BE2C (cell line): ENCODE results near the gene TICAM2.

ENCODE experiments used
- DNase-seq: peaks from one replicate; pipeline ENCODE4 v3.0.0-alpha.2; 2020
- H3K27me3 ChIP-seq: fragments of 250-450 bp; sonication (Bioruptor Pico); 2 replicates; pipeline ENCODE4 v1.5.1; 2020; ENCODE audit warnings: mild to moderate bottlenecking
- H3K36me3 ChIP-seq: fragments of 250-450 bp; sonication (Bioruptor Pico); 2 replicates; pipeline ENCODE4 v1.5.1; 2020; ENCODE audit warnings: mild to moderate bottlenecking
- H3K4me1 ChIP-seq: fragments of 250-450 bp; sonication (Bioruptor Pico); 2 replicates; pipeline ENCODE4 v1.5.1; 2020
- H3K4me3 ChIP-seq: 2 replicates; pipeline ENCODE4 v1.5.1; 2011; ENCODE audit warnings: low read depth, low read length
- H3K9me3 ChIP-seq: fragments of 250-450 bp; sonication (Bioruptor Pico); 2 replicates; pipeline ENCODE4 v1.5.1; 2020
- CTCF ChIP-seq: IDR thresholded peaks from 2 replicates; pipeline ENCODE4 v1.5.1; 2012; ENCODE audit warnings: mild to moderate bottlenecking, low read depth, low read length

TICAM2 gene

GRCh38 chr5:115588640-115589039 lies 13.6 kb downstream of the TICAM2 start:
- no peaks in the 10 kb centered on the region for H3K4me1 ChIP-seq
- no peak overlapping the region for H3K4me3 ChIP-seq
- DNase-seq = no peak
- TF ChIP-seq CTCF = no peak
- H3K36me3 ChIP-seq = no peaks in the 10 kb centered on the region
- H3K27me3 ChIP-seq = no peaks in the 10 kb centered on the region
- no peaks in the 10 kb centered on the region for H3K9me3 ChIP-seq

- DNase-seq = no peak
- no peaks in the 10 kb centered on the region for H3K36me3 ChIP-seq
- H3K4me1 ChIP-seq = no peaks in the 10 kb centered on the region; the same call in 1 of the 2 replicates
- H3K27me3 ChIP-seq = no peaks in the 10 kb centered on the region
- H3K4me3 ChIP-seq = no peak overlapping the region
- no peaks in the 10 kb centered on the region for H3K9me3 ChIP-seq
- peak; percentile 53 for TF ChIP-seq CTCF
Observed at GRCh38 chr5:115586525-115587146, 15.6 kb downstream of the TICAM2 start.

- no peak overlapping the region for H3K4me3 ChIP-seq
- H3K4me1 ChIP-seq = no peaks in the 10 kb centered on the region; the same call in 1 of the 2 replicates
- H3K36me3 ChIP-seq = no peaks in the 10 kb centered on the region
- TF ChIP-seq CTCF = no peak
- DNase-seq = no peak
- no peaks in the 10 kb centered on the region for H3K9me3 ChIP-seq
- H3K27me3 ChIP-seq = no peaks in the 10 kb centered on the region
Observed at GRCh38 chr5:115585265-115585664, 17.0 kb downstream of the TICAM2 start.

GRCh38 chr5:115584501-115584900 lies 17.8 kb downstream of the TICAM2 start:
- Histone ChIP-seq H3K4me1 (no peaks in the 10 kb centered on the region; the same call in 1 of the 2 replicates), H3K27me3 (no peaks in the 10 kb centered on the region), H3K36me3 (no peaks in the 10 kb centered on the region), H3K9me3 (no peaks in the 10 kb centered on the region), H3K4me3 (no peak overlapping the region)
- no peak for DNase-seq
- no peak for TF ChIP-seq CTCF

- Histone ChIP-seq H3K27me3 (no peaks in the 10 kb centered on the region), H3K36me3 (no peaks in the 10 kb centered on the region), H3K4me1 (no peaks in the 10 kb centered on the region; the same call in 1 of the 2 replicates), H3K4me3 (no peak overlapping the region), H3K9me3 (no peaks in the 10 kb centered on the region)
- DNase-seq = no peak
- TF ChIP-seq CTCF = no peak
Observed at GRCh38 chr5:115583474-115583873, 18.8 kb downstream of the TICAM2 start.

- Histone ChIP-seq H3K4me3 (no peak overlapping the region), H3K9me3 (no peaks in the 10 kb centered on the region), H3K27me3 (no peaks in the 10 kb centered on the region), H3K36me3 (no peaks in the 10 kb centered on the region), H3K4me1 (no peaks in the 10 kb centered on the region; the same call in 1 of the 2 replicates)
- no peak for DNase-seq
- no peak for TF ChIP-seq CTCF
Observed at GRCh38 chr5:115580941-115581340, 21.3 kb downstream of the TICAM2 start.
